ENCODE data around the gene ITGAD.

The ITGAD gene

GRCh38 chr16:31451681-31452351 is 58.7 kb downstream of the ITGAD start:
- H3K4me1 ChIP-seq (ENCODE audit: control insufficient read depth in 2 of 2, insufficient read depth in 1 of 2, low read depth in 1 of 2, low read length in 2 of 2) = peaks cover 12 to 18% of the 10 kb centered on the region in 2 donors
- peak overlapping the region; percentile 41 for H2AFZ ChIP-seq (ENCODE audit: low read length)
- H4K8ac ChIP-seq (ENCODE audit: low read depth, low read length) = no peak overlapping the region
- no peak overlapping the region for H2BK15ac ChIP-seq (ENCODE audit: low read length)
- H3K14ac ChIP-seq (ENCODE audit: low read length) = no peak overlapping the region
- DNase-seq (ENCODE audit: low spot score) = no peak
- H3K23ac ChIP-seq (ENCODE audit: low read depth, low read length, poor library complexity) = no peak overlapping the region
- no peak overlapping the region for H3K4me3 ChIP-seq (ENCODE audit: low read length in 2 of 2)
- no CpG with 5 or more reads among the region's 11 CpGs for WGBS, 2 donors (ENCODE audit: extremely low coverage in 2 of 2, insufficient read length in 2 of 2, insufficient replicate concordance in 1 of 2)
- H3K4me2 ChIP-seq (ENCODE audit: insufficient read depth, low read length, poor library complexity, severe bottlenecking) = no peak overlapping the region
- H4K91ac ChIP-seq (ENCODE audit: low read depth, low read length, poor library complexity) = no peak overlapping the region
- H3K79me1 ChIP-seq (ENCODE audit: low read depth, low read length) = peaks cover 5% of the 10 kb centered on the region
- H2AK5ac ChIP-seq (ENCODE audit: low read depth, low read length) = no peak overlapping the region
- no peaks in the 10 kb centered on the region for H3K9me3 ChIP-seq (replicated peaks in 1 of 2; ENCODE audit: control insufficient read depth in 2 of 2, insufficient read depth in 1 of 2, low read depth in 1 of 2, low read length in 2 of 2)
- no peak overlapping the region for H3K27ac ChIP-seq (replicated peaks; ENCODE audit: low read length)
- H3K27me3 ChIP-seq (ENCODE audit: control insufficient read depth in 3 of 3, insufficient read depth in 3 of 3, low read depth in 1 of 3, low read length in 3 of 3) = no peaks in the 10 kb centered on the region
- H3K9ac ChIP-seq (ENCODE audit: low read depth, low read length, poor library complexity) = no peak overlapping the region
- H2BK5ac ChIP-seq (ENCODE audit: low read length) = no peak overlapping the region
- H3K36me3 ChIP-seq (replicated peaks in 1 of 2; ENCODE audit: control insufficient read depth in 2 of 2, insufficient read depth in 2 of 2, low read length in 2 of 2) = peaks cover 6 to 16% of the 10 kb centered on the region in 2 donors
- no peak overlapping the region for H3K18ac ChIP-seq (ENCODE audit: low read length)
- no peak overlapping the region for H3K4ac ChIP-seq (ENCODE audit: low read length)
- H2BK120ac ChIP-seq (ENCODE audit: low read depth, low read length) = no peak overlapping the region
- no peak overlapping the region for H2BK12ac ChIP-seq (ENCODE audit: low read length)

- Histone ChIP-seq H3K9ac (ENCODE audit: low read depth, low read length, poor library complexity) (no peak overlapping the region), H3K4me1 (ENCODE audit: control insufficient read depth in 2 of 2, insufficient read depth in 1 of 2, low read depth in 1 of 2, low read length in 2 of 2) (peaks cover 12 to 20% of the 10 kb centered on the region in 2 donors), H2BK5ac (ENCODE audit: low read length) (no peak overlapping the region), H3K27me3 (ENCODE audit: control insufficient read depth in 3 of 3, insufficient read depth in 3 of 3, low read depth in 1 of 3, low read length in 3 of 3) (no peaks in the 10 kb centered on the region), H2AFZ (ENCODE audit: low read length) (no peak overlapping the region), H3K18ac (ENCODE audit: low read length) (no peak overlapping the region), H4K91ac (ENCODE audit: low read depth, low read length, poor library complexity) (no peak overlapping the region), H3K14ac (ENCODE audit: low read length) (no peak overlapping the region), H3K4me2 (ENCODE audit: insufficient read depth, low read length, poor library complexity, severe bottlenecking) (no peak overlapping the region), H3K4me3 (ENCODE audit: low read length in 2 of 2) (no peak overlapping the region), H3K23ac (ENCODE audit: low read depth, low read length, poor library complexity) (no peak overlapping the region), H3K36me3 (replicated peaks in 1 of 2; ENCODE audit: control insufficient read depth in 2 of 2, insufficient read depth in 2 of 2, low read length in 2 of 2) (peaks cover 6 to 24% of the 10 kb centered on the region in 2 donors), H2AK5ac (ENCODE audit: low read depth, low read length) (no peak overlapping the region), H3K27ac (replicated peaks; ENCODE audit: low read length) (no peak overlapping the region), H2BK12ac (ENCODE audit: low read length) (no peak overlapping the region), H3K79me1 (ENCODE audit: low read depth, low read length) (peaks cover 5% of the 10 kb centered on the region), H2BK15ac (ENCODE audit: low read length) (no peak overlapping the region), H2BK120ac (ENCODE audit: low read depth, low read length) (no peak overlapping the region), H4K8ac (ENCODE audit: low read depth, low read length) (no peak overlapping the region), H3K9me3 (replicated peaks in 1 of 2; ENCODE audit: control insufficient read depth in 2 of 2, insufficient read depth in 1 of 2, low read depth in 1 of 2, low read length in 2 of 2) (no peaks in the 10 kb centered on the region), H3K4ac (ENCODE audit: low read length) (no peak overlapping the region)
- no CpG with 5 or more reads among the region's 3 CpGs for WGBS, 2 donors (ENCODE audit: extremely low coverage in 2 of 2, insufficient read length in 2 of 2, insufficient replicate concordance in 1 of 2)
- no peak for DNase-seq (ENCODE audit: low spot score)
Measured at GRCh38 chr16:31452631-31453106, 59.5 kb downstream of the ITGAD start.

- Histone ChIP-seq H2BK12ac (ENCODE audit: low read length) (no peak overlapping the region), H2BK120ac (ENCODE audit: low read depth, low read length) (no peak overlapping the region), H3K9me3 (replicated peaks in 1 of 2; ENCODE audit: control insufficient read depth in 2 of 2, insufficient read depth in 1 of 2, low read depth in 1 of 2, low read length in 2 of 2) (no peaks in the 10 kb centered on the region), H3K79me1 (ENCODE audit: low read depth, low read length) (peaks cover 11% of the 10 kb centered on the region), H3K4me1 (ENCODE audit: control insufficient read depth in 2 of 2, insufficient read depth in 1 of 2, low read depth in 1 of 2, low read length in 2 of 2) (peaks cover 16 to 27% of the 10 kb centered on the region in 2 donors), H3K4me2 (ENCODE audit: insufficient read depth, low read length, poor library complexity, severe bottlenecking) (no peak overlapping the region), H2AFZ (ENCODE audit: low read length) (no peak overlapping the region), H2BK5ac (ENCODE audit: low read length) (no peak overlapping the region), H3K36me3 (replicated peaks in 1 of 2; ENCODE audit: control insufficient read depth in 2 of 2, insufficient read depth in 2 of 2, low read length in 2 of 2) (peaks cover 6 to 28% of the 10 kb centered on the region in 2 donors), H4K91ac (ENCODE audit: low read depth, low read length, poor library complexity) (no peak overlapping the region), H4K8ac (ENCODE audit: low read depth, low read length) (no peak overlapping the region), H3K9ac (ENCODE audit: low read depth, low read length, poor library complexity) (no peak overlapping the region), H3K14ac (ENCODE audit: low read length) (no peak overlapping the region), H3K4ac (ENCODE audit: low read length) (no peak overlapping the region), H2BK15ac (ENCODE audit: low read length) (no peak overlapping the region), H3K4me3 (ENCODE audit: low read length in 2 of 2) (no peak overlapping the region), H3K27ac (replicated peaks; ENCODE audit: low read length) (peak overlapping the region; percentile 63), H3K27me3 (ENCODE audit: control insufficient read depth in 3 of 3, insufficient read depth in 3 of 3, low read depth in 1 of 3, low read length in 3 of 3) (no peaks in the 10 kb centered on the region), H2AK5ac (ENCODE audit: low read depth, low read length) (no peak overlapping the region), H3K23ac (ENCODE audit: low read depth, low read length, poor library complexity) (no peak overlapping the region), H3K18ac (ENCODE audit: low read length) (peak overlapping the region; percentile 9)
- DNase-seq (ENCODE audit: low spot score) = no peak
- no CpG with 5 or more reads among the region's 20 CpGs for WGBS, 2 donors (ENCODE audit: extremely low coverage in 2 of 2, insufficient read length in 2 of 2, insufficient replicate concordance in 1 of 2)
Measured at GRCh38 chr16:31453255-31454204, 60.4 kb downstream of the ITGAD start.

All from neuronal stem cell (in vitro differentiated cells).